GM21786 (cell line): ENCODE results near the gene DIP2C.
"Not testable (repeated sequence)": the region's sequence is repeated elsewhere in the genome, so short reads cannot be mapped to it uniquely, and the experiment has no call there.

Experiments used
- ATAC-seq: cut with Tn5 transposase; IDR thresholded peaks from one replicate; pipeline ENCODE4 v1.9.1; 2021; ENCODE audit not compliant: unreplicated experiment

The DIP2C gene

GRCh38 chr10:265816-266588 lies 423.5 kb downstream of the DIP2C start:
- not testable (repeated sequence) for ATAC-seq

DNA sequence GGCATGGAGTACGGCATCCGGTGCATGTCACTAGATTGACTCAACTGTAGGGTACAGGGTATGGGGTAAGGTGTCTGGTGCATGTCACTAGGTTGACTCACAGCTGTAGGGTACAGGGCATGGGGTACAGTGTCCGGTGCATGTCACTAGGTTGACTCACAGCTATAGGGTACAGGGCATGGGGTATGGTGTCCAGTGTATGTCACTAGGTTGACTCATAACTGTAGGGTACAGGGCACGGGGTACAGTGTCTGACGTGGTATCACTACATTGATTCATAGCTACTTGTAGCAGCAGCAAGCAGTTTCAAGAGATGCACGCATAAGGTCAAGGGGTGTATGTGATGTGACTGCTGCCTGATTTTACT lies 424.4 kb downstream of the DIP2C start:
- not testable (repeated sequence) for ATAC-seq

DNA sequence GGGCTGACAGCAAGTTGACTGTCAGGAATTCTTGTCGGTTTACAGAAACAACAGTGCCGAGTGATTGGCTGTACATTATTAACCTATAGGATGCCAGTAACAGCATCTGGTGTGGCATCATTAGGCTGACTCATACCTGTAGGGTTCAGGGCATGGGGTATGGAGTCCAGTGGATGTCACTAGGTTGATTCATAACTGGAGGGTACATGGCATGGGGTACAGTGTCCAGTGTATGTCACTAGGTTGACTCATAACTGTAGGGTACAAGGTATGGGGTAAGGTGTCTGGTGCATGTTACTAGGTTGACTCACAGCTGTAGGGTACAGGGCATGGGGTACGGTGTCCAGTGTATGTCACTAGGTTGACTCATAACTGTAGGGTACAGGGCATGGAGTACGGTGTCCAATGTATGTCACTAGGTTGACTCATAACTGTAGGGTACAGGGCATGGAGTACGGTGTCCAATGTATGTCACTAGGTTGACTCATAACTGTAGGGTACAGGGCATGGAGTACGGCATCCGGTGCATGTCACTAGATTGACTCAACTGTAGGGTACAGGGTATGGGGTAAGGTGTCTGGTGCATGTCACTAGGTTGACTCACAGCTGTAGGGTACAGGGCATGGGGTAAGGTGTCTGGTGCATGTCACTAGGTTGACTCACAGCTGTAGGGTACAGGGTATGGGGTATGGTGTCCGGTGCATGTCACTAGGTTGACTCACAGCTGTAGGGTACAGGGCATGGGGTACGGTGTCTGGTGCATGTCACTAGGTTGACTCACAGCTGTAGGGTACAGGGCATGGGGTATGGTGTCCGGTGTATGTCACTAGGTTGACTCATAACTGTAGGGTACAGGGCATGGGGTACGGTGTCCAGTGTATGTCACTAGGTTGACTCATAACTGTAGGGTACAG lies 425.1 kb downstream of the DIP2C start:
- ATAC-seq, result not testable (repeated sequence)

- ATAC-seq, result no peak
These were observed 428.5 kb downstream of the DIP2C start for GRCh38 chr10:260819-261429.

GRCh38 chr10:251982-252582 lies 437.4 kb downstream of the DIP2C start:
- no peak for ATAC-seq

GRCh38 chr10:248307-248706 lies 441.2 kb downstream of the DIP2C start:
- no peak for ATAC-seq

DNA sequence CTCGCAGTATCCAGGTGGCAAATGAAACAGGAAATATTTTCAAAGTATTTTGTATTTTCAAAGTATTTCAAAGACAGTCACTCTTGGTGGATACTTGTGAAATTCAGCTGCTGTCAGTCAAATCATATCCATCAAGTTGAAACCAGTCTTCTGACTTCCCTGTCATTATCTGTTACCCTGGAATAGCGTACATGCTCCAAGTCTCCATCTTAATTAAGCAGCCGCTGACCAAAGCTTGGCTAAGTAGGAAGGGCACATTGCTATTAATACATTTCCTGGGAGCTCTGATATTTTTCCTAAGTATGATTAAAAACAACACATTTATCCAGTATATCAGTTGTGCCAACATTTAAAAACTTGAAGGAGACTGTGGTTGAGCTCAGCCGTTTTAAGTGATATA lies 442.0 kb downstream of the DIP2C start:
- no peak for ATAC-seq

DNA sequence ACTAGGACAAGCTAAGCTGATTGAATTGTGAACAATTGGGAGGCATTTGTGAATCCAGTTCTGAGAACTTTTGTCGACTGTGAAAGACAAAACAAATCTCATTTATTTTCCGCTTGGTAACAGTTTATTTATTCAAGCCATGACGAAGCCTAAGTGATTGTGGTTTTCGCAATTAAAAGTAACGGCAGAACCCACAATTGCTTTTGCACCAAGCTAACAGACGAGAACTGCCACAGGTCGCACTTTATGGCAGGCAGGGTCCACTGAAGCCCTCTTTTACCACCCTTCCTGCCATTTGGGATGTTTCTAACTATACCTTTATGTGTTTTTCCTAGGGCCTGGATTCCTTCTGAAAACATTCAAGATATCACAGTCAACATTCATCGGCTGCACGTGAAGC lies 443.0 kb downstream of the DIP2C start:
- no peak for ATAC-seq

GRCh38 chr10:244227-244626 lies 445.2 kb downstream of the DIP2C start:
- no peak for ATAC-seq

DNA sequence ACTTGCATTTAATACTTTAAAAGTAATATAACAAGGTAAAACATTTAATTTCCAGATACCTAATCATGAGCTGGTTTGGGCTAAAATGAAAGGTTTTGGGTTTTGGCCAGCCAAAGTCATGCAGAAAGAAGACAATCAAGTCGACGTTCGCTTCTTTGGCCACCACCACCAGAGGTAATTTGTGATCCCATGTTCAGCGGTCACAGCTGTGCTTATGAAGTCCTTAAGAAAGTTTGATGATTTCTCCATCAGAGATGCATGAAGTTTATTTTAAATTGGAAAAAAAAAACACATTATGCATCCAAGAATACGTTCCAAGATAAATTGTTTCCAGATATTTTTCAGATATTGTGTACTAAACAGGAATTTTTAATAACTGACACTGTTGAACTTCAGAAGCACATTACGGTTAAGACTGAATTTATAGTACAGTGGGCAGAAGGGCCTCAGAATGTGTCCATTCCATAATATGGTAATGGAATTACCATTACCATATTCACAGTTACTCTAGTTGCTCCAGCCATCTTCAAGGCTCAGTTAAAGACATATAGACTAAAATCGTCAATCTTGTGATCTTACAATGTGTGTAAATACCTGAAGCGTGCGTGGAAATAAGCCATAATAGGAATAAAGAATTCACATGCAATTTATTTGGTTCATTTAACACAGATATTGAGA lies 447.4 kb downstream of the DIP2C start:
- ATAC-seq, result no peak

GRCh38 chr10:241451-241850 lies 448.0 kb downstream of the DIP2C start:
- ATAC-seq, result no peak

DNA sequence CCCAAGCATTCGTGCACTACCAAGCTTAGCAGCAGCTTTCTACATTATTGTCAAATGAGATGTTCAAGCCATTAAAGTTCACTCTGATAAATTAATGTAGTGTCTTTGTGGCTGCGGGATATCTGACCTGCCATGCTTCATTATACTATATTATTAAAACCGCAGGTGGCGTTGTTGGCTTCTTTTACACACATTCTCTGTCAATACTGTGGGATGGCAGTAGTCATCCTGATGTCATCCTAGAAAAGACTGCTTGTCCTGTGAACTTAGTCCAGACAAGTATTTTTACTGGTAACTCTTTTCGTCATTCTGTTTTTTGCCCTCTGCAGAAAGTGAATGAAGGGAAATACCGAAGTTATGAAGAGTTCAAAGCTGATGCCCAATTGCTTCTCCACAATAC lies 450.4 kb downstream of the DIP2C start:
- no peak for ATAC-seq

GRCh38 chr10:235915-236314 lies 453.6 kb downstream of the DIP2C start:
- ATAC-seq, result no peak

DNA sequence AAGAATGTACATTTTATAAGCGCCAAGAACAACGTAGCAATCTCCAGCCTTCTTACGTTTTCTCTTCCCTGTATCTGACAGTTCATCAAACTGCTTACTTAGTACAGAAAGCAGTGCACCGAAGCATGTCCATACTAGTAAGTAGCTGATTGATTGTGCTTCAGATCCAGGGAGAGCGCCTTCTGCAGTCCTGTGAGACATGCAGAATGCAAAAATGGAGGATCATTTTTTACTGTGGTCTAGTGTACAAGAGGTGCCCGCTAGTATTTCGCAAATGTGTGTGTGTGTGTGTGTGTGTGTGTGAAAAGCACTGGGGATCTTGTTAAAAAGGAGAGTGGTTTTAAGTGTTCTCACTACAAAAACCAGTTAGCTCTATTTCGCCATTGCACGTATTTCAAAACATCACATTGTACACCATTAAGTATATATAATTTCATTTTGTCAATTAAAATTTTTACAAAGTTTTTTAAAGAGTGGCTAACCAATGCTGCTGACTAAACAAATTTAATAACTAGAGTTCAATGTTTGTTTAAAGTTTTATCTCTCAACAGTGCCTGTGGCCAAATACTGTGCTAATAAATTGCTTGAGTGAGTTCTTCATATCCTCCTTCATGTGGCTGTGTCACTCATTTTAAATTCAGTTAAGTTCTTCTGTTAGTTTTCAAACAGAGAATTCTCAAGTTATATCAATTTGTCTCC lies 454.6 kb downstream of the DIP2C start:
- no peak for ATAC-seq

GRCh38 chr10:232878-233277 lies 456.6 kb downstream of the DIP2C start:
- ATAC-seq, result no peak

GRCh38 chr10:232061-232460 lies 457.4 kb downstream of the DIP2C start:
- no peak for ATAC-seq

GRCh38 chr10:230758-231157 lies 458.7 kb downstream of the DIP2C start:
- no peak for ATAC-seq

- ATAC-seq, result no peak
These were observed 461.1 kb downstream of the DIP2C start for GRCh38 chr10:228366-228765.

DNA sequence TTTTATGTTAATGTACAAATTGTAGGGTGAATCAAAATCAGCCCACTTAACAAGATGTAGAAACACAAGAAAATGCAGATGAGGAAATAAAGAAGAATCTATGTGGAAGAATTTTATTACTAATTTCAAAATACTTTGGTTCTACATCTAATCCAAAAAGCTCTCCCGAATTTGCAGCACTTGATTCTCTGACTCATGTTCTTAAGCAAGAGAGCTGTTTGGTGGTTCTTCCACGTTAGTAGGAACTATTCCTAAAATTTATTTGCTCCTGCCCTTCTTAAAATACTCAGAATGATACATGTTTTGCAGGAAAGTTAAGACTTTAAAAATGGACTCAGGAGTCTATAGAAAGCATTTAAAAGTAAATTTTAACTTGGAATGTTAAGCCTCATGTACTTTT lies 462.5 kb downstream of the DIP2C start:
- no peak for ATAC-seq

DNA sequence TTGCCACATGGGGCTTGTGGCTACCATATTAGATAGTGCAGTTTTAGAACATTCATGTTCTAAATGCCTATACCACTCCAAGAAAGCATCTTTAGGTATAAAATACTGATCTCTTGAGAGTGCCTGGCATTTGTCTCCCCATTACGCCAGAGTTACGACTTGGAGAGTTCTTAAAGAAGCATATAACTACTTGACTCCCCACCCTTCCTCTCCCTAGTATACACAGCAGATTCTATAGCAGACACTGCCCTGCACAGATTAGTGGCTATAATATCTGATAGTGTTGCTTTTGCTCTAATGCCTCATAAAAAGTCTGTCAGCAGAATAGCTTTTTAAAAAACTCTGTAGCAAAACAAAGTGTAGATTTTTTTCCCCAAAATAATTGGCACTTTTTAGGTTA lies 463.4 kb downstream of the DIP2C start:
- no peak for ATAC-seq
